UCSD-AML1 (cell line): Measurements from ENCODE around the gene ANKRD11.
A peak's percentile ranks its signal among the peaks of the same experiment; 100 is the strongest.

ENCODE experiments used
- DNase-seq: peaks from one replicate; lab custom pipeline; 2025; ENCODE audit not compliant: unreplicated experiment; lab: John Stamatoyannopoulos, UW

Gene ANKRD11

DNA sequence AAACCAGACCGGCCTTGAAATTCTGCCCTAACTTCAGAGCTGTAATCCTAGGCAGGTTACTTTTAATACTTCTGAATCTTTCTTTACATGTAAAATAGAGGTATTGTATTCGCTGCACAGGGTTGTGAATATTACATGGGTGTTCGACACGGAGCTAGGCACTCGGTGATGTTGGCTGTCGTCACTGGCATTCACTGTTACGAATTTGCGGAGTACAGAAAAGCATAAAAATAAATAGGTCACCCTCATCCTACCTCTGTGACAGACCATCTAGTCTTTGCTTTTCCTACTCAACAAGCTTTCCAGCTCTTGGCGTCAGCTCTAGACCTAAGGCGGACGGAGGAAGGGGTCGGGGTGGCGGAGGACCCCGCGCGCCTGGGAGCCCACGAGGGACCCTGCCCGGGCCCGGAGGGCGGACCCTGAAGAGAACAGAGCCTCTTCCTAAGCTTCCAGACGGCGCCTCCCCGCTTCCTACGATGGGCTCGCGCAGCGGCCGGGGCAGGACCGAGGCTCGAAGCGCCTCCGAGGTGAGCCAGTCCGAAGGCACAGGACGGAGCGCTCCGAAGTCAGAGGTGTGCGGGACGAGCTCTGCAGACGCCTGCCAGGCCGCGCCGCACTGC is 17.0 kb upstream of the ANKRD11 start:
- no peak for DNase-seq

DNA sequence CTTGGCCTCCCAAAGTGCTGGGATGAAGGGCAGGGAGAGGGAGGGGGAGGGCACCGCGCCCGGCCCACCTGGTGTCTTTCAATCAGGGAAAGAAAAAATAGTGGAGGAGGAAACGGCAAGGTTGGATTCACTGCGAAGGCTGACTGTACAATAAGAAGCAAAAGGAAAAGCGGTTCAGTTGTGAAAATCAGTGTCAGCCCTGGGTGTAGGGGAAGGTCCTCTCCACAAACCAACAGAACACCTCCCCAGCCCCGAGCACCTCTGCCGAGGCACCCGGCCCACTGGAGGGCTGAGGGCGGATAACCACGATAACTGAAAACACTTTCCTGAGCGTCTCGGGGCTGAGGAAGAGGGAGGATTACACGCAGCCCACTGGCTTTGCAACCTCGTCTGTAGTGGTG is 16.4 kb upstream of the ANKRD11 start:
- DNase-seq, result no peak

GRCh38 chr16:89506113-89506504 is 15.7 kb upstream of the ANKRD11 start:
- no peak for DNase-seq

- DNase-seq, result peak; percentile 87
Observed at GRCh38 chr16:89505204-89506112, 15.1 kb upstream of the ANKRD11 start.

DNA sequence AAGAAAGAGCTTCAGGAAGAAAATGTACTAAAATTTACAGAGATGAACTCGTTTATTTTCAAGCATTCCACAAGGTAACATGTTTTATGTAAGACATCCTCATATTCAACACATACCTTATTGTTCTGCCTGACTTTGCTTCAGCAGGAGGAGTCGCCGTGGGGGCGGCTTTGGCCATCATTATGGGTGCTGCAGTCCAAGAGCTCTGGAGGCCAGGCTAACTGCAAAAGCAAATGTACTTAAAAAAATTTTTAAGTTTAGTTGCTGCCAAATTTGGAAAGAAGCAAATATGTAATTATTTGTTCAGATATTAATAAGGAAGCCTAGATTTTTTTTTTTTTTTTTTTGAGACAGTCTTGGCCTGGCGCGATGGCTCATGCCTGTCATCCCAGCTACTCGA is 13.7 kb upstream of the ANKRD11 start:
- DNase-seq, result no peak

- no peak for DNase-seq
Observed at GRCh38 chr16:89502081-89502843, 11.9 kb upstream of the ANKRD11 start.

GRCh38 chr16:89499767-89500166 is 9.4 kb upstream of the ANKRD11 start:
- DNase-seq, result no peak

GRCh38 chr16:89498839-89499238 is 8.5 kb upstream of the ANKRD11 start:
- no peak for DNase-seq

- no peak for DNase-seq
Observed at GRCh38 chr16:89495121-89495520, 4.8 kb upstream of the ANKRD11 start.

DNA sequence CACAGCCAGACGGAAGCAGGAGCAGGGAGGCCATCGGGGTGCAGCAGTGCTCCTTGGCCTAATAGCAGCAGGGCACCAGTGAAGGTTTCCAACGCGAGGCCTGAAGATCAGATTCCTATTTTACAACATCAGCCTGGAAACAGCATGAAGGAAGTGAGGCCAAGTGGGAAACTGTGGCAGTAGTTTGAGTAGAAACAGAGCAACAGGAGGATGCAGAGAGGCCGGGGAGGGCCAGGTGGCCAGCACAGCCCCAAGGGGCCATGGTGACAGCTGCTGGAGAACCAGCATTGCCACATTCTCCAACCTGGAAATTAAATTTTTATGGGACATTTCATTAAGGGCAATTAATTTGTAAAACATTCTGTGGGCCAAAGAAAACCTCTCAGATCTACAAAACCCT is 3.4 kb upstream of the ANKRD11 start:
- no peak for DNase-seq

- no peak for DNase-seq
Observed at GRCh38 chr16:89491974-89492687, 1.8 kb upstream of the ANKRD11 start.

DNA sequence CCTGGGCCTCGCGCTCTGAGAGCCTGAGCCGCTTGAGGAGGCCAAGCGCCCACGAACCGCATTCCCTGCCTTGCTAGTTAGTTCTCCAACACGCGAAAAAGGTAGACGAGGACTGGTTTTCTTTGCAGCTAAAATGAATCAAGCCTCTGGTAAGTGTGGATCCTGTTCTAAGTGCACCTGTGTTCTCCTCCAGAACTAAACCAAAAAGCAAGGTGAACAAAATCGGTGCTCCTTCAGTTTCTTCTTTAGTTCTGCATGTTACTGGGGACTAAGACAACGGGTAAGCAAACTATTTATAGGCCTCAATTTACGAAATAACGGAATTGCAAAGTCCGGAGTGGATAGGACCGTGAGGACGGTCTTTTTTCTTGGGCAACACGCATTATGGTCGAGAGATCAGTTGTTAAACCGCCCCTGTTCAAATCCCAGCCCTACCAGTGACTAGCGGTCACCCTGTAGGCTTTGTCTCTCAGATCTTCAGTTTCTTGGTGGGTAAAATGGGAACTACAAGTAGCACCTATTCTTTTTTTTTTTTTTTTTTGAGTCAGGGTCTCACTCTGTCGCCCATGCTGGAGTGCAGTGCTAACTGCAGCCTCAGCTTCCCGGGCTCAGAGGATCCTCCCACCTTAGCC is 993 bp upstream of the ANKRD11 start:
- no peak for DNase-seq

DNA sequence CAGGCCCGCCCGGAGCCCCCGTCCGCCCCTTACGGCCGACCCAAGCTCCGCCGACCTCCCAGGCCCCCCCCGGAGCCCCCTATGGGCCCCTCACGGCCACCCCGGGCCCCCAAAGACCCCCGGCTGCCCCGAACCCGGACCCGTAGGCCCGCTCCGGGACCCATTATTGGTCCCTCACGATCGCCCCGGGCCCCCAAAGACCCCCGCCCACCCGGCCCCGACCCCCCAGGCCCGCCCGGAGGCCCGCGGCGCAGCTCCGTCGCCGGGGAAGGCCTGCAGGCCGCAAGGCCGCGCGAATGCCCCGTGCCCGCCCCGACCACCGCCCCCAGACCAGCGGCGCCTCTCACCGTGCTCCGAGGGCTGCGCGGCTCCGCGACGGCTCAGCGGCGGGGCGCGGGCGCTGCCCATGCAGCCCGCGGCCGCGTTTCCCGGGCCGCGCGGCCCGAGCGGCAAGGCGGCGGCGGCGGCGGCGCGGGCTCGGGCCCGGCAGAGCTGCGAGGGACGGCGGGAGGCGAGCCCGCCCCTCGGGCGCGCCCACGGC is 393 bp downstream of the ANKRD11 start:
- DNase-seq, result no peak

DNA sequence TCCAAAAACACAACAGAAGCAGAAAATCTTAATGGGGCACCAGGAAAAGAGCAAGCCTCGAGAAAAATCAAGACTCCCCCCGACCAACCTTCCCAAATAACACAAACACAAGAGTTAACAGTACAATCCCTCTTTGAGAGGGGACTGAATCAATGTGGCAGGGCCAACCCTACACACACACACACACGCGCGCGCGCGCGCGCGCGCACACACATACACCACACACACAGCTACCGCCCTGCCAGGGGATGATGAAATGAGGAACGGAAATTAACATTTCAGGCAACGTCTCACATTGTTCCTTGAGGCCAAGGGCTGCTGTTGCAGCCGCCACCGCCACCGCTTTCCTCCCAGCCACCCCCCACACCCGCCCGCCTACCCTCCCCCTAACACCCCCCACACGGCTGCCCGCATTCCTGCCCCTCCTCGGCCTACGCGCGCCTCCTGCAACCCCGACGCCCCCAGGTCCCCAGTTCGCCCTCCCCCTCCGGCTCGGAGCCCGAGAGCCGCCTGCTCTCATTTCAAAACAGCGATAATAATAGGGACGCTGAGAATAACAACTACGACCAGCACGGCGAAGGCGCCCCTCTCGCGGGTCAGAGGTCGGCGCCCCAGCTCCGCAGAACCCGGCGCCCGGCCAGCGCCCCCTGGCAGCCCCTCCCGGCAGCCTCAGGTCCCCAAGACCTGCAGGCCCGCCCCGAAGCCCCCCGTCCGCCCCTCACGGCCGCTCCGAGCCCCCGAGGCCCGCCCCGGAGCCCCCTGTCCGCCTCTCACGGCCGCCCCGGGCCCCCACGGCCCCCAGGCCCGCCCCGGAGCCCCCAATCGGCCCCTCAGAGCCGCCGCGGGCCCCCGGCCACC is 1.1 kb downstream of the ANKRD11 start:
- DNase-seq, result peak; percentile 90

DNA sequence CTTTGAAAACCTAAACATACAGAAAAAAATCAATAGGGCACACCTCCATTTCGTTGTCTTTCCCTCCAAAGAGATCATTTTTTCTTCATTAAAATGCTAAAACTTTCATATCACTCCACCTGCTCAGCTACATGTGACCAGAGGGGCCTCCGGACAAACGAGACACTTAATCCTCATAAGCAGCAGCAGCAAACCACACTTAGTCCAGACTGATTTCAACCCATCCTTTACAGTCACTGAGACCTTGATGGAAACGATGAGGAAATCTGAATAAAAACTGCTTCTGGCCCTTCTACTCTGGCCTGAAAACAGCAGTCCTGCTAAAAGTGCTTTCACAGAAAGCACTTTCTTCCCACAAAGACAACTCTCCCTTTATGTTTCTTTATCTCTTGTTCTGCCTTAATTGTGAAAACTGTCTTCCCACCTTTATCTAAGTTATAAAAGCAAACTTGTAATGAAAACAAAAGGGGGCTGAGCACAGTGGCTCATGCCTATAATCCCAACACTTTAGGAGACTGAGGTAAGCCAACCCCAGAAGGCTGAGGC is 4.6 kb downstream of the ANKRD11 start:
- DNase-seq, result no peak

- no peak for DNase-seq
Observed at GRCh38 chr16:89484923-89485679, 5.3 kb downstream of the ANKRD11 start.

- DNase-seq, result no peak
Observed at GRCh38 chr16:89484041-89484501, 6.3 kb downstream of the ANKRD11 start.

GRCh38 chr16:89482817-89483205 is 7.5 kb downstream of the ANKRD11 start:
- DNase-seq, result no peak
